Daoy (cell line): ENCODE measurements around the gene MROH7. TPM values are rescaled to one million over a fixed set of nuclear protein-coding genes. Genes with fewer than 3 reads are reported as not detected.

Experiments
- DNase-seq: peaks from one replicate; pipeline ENCODE4 v3.0.0-alpha.2; 2015; ENCODE audit warnings: low read depth
- total RNA-seq: library from RNA; depleted of rRNA; stranded (reverse); fragments of >200 nt; shearing (Covaris generic); gene quantifications from 2 replicates; pipeline ENCODE4 v1.2.3, GENCODE V29; 2014

The MROH7 gene
- total RNA-seq, 1 experiment from 2014 or later, result not detected

DNA sequence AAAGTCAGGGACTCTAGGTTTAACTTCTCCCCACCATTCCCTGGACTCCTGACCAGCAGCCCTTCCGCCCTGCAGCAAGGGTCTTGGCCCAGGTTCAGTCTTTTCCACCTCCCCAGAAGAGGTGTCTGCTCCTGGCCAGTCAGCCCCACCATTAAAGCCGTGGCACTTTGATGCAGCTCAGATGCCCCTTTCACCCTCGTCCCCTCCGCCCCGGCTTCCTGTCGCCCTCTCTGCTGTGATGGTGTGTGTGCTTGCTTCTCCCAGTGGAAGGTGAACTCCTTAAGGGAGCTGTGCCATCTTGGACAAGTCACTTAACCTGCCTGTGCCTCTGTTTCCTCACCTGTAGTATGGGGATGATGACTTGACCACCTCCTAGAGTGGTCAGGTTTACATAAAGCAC is 56.3 kb downstream of the MROH7 start:
- no peak for DNase-seq

DNA sequence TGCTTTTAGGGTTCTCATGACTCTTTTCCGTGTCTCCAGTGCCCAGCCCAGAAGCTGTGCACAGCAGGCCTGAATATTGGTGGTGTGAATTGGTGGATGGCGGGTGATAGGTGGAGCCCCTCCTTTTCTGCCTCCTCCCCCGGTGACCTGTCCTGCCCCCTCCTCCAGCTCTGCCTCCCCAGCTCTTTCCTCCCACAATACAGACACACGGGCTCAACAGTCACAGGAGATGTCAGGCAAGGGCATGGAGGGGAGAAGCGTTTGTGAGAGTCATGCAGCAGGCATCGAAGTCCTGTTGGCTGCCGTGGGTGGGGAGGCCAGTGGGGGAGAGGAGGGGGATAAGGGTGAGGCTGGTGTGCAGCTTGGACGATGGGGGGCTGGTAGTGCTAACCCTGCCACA is 56.8 kb downstream of the MROH7 start:
- DNase-seq, result no peak

DNA sequence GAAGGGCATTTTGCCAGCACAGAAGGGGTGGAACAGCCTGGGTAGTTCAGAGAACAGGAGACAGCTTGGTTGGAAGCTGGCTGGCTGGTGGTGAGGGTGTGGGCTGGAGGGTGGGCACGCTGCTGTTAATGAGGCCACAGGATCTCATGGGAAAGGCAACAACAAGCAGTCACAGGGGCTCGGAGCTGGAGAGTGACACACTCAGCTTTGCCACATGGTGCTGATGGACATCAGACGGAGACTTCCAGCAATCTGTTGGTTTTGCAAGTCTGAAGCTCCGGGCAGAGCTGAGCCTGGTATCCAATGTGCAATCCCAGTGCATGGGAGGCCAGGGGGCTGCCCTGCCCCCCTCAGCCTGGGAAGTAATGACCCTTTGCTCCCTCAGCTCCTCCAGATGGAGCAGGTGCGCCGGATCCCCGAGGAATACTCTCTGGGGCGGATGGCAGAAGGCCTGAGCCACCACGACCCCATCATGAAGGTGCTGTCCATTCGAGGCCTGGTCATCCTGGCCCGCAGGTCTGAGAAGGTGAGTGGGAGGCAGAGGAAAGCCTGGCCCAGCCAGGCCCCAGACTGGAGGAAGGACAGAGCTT is 58.4 kb downstream of the MROH7 start:
- DNase-seq, result no peak

DNA sequence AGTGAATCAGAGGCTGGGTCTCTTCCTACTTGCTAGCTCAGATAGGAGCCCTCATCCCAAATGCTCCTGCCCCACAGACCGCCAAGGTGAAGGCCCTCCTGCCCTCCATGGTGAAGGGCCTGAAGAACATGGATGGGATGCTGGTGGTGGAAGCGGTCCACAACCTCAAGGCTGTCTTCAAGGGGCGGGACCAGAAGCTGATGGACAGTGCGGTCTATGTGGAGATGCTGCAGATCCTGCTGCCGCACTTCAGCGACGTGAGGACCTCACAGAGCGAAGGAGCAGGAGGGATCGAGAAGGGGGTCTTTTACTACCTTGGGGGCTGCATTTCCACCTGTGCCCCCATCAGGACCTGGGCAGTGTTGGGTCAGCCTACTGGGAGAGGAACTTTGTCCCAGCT is 59.5 kb downstream of the MROH7 start:
- DNase-seq, result no peak

DNA sequence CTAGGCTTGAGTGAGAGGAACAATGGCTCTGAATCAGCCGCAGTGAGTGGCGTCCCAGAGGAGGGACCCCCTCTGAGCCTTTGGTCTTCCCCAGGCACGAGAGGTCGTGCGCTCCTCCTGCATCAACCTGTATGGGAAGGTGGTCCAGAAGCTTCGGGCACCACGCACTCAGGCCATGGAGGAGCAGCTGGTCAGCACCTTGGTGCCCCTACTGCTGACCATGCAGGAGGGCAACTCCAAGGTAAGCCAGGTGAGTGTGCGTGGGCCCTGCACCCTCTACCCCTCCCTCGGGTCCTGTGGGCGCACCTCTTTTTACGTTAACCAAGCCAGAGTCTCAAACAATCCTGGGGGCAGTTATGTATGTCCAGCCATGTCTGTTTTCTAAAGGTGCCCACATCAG is 60.4 kb downstream of the MROH7 start:
- DNase-seq, result no peak

DNA sequence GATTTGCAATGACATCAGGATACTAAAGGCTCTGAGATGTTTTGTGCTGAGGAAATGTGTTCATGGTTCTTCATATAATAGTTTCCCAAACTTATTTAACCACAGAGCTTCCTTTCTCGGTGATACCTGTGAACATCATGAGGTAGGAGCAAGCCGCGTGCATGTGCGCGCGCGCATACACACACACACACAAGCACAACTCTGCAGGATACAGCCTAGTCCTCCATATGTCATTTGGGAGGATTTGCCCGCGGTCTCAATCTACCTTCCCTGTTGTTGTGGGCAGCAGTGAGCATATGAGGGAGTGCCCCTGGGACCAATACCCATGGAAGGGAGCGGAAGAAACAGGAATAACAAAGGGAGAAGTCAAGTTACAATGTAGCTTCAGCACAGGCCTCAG is 61.9 kb downstream of the MROH7 start:
- DNase-seq, result no peak

DNA sequence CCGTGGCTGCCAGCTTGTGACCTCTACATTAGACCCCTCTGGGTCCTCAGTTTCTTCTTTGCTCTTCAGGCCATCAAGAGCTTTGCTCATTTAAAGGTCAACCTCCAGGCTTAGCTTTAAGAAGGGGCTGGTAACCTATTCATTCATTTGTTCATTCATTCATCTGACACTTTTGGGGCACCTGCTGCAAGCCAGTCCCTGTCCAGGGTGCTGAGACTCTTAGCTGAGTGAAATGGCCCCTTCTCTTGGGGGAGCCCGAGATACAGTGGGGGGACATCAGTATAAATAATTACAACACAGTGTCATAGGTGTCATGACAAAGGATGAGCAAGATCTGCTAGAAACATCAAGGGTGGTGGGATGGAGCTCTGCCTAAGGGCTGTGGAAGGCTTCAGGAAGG is 63.6 kb downstream of the MROH7 start:
- no peak for DNase-seq

DNA sequence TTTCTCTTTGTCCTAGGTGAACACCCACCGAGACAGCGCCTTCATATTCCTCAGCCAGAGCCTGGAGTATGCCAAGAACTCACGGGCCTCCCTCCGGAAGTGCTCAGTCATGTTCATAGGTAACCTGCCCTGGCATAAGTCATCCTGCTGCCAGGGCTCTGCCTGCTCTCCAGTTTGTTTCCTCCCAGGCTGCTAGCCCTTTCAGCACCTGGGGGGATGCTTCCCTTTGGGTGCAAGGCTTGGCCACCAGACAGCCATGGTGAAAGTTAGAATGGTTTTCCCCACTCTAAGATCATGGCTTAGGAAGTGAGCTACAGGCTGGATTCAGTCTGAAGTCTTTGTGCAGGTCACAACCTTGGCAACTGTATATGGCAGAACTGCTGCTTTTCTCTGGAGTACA is 64.8 kb downstream of the MROH7 start:
- DNase-seq, result no peak

DNA sequence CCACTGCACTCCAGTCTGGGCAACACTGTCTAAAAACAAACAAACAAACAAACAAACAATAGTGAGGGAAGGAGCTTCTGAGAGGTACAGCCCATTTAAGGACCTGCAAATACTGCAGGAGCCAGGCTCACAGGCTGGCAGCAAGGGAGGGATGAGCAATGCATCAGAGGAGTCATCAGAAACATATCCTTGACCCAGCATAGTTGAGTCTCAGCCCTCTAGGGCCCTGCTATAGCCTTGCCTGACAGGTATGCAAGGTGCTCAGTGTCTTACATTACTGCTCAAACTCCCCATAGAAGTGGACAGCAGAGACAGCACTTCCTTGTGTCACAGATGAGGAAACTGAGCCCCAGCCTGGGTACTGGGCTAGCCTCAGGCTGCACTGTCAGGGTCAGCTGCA is 66.8 kb downstream of the MROH7 start:
- DNase-seq, result no peak

DNA sequence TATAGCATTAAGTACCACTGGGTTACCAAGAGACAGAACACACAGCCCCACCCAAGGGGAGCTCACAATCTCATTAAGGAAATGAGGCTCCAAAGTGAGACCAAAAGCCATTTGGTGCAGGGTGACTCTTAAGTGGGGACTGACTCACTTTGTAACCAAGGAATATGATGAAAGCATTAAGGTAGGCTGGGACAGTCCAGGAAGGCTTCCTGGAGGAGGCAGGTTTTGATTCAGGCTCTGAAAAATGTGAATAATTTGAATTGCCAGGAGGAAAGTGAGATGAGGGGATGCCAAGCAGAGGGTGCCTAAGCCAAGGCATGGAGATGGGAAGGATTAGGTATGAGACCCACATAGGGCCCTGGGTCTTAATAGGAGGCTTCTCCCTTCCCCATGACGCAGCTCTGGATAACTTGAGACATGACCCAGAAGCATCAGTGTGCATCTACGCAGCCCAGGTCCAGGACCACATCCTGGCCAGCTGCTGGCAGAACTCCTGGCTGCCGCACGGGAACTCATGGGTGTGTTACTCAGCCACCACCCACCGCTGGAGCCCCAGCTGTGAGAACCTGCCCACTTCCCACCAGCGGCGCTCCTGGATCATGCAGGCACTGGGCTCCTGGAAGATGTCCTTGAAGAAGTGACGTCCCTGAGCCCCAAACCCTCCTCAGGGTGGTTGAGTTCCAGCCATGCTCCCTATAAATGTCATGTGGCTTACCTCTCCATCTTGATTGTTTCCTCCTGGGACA is 68.1 kb downstream of the MROH7 start:
- DNase-seq, result peak; percentile 71

DNA sequence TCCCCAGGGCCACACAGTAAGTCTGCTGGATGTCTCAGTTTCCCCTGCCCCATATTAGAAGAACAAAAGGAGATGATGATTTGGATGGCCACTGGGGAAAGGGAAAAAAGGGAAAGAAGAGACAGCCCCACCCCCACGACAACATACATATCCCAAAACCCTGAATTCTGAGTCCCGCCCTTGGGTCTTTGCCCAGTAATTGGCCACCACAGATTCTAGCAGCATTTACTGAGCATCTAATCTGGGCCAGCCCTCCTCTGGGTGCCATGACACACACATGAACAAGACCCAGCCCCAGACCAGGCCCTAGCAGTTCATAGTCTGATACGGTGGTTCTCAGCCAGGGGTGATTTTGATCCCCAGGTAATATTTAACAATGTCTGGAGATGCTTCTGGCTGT is 68.8 kb downstream of the MROH7 start:
- no peak for DNase-seq

DNA sequence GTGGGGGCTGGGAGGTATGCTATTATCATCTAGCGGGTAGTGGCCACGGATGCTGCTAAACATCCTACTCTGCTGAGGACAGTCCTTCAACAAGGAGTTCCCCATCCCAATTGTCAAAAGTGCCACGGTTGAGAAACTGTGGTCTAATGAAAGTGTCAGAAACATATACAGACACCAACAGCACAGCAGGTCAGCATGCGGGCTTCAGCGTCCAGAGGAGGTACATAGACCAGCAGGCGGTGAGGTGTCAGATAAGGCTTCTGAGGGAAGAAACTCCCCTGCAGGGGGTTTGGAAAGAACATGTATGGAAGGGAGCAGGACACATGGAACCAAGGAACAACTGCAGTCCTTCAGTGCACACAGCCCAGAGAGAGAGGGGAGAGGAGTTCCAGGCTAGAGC is 69.3 kb downstream of the MROH7 start:
- no peak for DNase-seq

DNA sequence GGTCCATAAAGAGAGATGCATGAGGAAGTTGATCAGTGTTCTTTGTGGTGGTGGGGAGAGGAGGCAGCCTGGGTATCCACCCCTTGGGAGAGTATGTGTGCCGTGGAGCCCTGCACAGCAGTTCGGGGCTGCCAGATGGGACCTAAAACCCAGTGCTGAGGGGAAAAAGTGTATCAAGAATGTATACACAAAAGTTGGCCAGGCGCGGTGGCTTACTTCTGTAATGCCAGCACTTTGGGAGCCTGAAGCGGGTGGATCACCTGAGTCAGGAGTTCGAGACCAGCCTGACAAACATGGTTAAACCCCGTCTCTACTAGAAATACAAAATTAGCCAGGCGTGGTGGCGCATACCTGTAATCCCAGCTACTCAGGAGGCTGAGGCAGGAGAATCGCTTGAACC is 70.0 kb downstream of the MROH7 start:
- no peak for DNase-seq

DNA sequence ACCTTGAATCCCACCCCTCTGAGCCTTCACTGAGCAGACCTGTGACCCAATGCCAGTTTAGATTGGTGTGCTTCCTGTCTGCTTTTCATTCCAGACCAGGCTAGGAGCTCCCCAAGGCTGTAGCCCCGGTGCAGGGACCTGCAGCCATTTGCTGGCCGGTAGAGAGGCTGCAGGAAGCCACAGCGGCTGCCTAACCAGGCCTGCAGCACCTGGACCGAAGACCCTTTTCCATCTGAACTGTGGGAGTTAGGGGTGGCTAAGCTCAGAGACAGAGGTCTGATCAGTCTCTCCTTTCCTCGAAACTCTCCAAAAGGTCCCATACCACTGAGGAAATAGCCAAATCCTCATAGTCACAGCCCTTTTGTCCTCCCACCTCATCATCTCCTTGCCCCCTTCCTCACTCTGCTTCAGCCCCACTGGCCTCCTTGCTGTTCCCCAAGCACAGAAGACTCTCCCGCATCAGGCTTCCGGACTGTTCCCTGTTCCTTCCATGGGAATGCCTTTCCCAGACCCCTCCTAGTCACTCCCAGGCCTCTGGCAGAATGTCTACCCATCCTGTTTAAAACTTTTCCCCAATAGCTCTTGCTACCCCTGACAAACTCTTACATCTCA is 73.4 kb downstream of the MROH7 start:
- no peak for DNase-seq

DNA sequence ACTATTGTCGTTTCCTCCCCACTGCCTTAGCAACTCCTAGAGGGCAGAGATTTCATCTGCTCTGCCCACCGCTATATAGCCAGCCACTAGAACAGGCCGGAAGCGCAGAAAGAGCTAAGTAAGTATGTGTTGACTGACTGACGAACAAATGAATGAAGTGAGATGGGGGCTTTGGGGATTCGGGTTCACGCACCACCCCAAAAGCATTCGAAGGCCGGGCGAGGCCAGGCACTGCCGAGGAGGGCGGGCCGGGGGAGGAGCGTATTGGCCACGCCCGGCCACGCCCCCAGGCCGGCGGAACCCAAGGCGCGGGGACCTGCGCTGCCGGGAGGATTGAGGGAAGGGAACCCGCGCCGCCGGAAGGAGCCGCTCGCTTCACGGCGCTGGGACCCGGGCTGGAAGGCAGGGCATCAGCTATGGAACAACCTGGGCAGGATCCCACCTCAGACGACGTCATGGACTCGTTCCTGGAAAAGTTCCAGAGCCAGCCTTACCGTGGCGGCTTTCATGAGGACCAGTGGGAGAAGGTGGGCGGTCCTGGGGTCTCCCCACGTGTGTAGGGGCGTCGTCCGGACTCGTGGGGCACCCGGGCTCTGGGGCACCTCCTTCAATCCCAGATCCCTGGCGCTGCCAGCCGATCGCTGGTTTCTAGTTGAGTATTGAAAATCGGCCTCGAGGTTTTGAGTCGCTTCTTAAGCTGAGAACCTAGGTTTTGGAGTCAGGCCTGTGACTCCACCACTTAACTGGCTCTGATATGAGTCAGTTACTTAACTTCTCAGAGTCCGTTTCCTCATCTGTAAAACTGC is 74.1 kb downstream of the MROH7 start, which contains the start of gene TTC4:
TTC4 (plus strand) TSS at position 369 of the 806 bp plus-strand sequence; CDS start at position 417, 48 bp downstream.
- DNase-seq, result peak; percentile 92

DNA sequence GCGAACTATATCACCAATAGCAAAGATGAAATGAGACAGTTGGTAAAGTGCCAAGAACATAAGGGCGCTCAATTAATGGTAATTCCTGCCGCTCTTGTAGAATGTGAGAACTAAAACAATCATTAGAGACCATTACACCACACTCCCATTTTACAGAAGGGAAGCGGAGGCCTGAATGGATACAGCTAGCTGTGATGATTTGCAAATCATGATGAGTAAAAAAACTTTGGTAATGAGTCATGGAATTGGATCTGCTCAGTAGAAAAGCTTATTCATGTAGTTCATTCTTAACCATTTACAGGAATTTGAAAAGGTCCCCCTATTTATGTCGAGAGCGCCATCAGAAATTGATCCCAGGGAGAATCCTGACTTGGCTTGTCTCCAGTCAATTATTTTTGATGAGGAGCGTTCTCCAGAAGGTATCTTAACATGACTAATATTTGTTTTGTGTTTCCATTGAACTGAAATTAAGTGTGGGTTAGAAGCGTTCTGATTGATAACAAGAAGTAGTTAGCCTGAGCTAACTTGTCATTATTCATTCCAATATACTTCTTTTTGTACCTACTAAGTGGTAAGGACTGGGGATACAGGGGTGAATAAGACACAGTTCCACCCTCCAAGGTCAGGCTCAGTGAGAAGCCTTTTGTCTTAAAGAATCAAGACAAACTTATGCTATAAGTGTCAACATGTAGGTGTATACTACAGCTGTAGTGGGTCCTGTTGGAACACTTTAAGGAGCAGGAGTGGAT is 74.9 kb downstream of the MROH7 start:
- DNase-seq, result peak; percentile 60

DNA sequence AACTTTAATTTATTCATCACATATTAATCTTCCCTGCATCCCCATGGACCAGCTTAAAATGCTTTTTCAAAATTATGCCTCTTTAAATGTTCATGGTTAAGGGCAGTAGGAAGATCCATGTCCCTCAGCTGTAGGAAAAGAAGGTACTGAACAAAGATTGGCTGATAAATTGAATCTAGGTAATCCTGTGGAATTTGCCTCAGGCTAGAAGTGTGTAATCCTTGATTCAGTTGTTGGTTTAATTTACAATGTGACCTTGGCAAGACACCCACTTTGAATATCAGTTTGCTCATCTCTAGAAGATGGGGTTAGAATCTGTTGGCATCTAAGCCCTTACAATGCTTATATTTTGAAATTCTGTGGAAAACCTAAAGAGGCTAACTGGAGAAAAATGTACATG is 80.1 kb downstream of the MROH7 start:
- no peak for DNase-seq

DNA sequence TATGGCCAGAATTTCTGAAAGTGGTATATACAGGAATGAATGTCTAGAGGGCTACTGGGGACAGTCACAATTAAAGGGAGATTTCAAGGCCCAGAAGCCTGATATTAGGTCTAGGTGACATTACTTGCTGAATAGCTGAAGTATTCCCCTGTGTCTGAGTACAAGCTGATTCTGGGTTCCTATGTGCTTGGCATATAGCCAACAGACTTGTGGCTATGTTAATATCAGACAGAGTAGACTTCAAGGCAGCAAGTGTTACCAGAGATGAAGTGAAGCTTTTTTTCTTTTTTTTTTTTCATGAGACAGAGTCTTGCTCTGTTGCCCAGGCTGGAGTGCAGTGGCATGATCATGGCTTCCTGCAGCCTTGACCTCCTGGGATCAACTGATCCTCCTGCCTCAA is 82.4 kb downstream of the MROH7 start:
- DNase-seq, result no peak

DNA sequence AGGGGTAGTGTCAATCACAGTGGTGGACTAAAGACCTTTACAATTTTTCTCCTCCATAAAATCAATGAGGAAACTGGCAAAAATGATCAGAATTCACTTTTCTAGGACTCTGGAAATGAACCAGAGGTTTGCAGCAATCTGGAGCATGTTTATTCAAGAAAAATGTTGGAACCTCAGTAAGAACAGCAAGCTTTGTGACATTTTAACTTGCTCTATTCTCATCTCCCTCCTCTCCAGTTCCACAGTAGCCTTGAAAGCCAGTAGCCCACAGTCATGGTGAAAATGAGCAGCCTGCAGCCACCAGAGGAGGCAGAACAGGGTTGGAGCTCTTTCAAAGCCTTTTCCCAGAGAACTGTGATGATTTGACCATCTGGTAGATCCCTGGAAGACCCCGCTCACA is 83.2 kb downstream of the MROH7 start:
- DNase-seq, result no peak

DNA sequence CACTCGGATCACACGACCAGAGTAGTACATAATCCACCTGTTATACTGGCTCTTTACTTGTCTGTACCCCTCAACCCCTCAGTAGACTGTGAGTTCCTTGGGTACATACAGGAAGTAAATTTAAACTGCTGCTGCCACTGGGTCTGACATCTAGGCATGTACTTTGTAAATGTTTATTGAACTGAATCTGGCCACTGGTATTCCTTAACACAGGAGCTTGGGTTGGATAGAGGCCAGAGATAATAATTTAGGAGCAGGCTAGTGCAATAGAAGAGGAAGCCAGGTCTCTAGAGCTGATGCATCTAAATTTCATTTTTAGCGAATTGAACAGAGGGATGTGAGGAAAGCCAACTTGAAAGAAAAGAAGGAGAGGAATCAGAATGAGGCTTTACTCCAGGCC is 86.4 kb downstream of the MROH7 start:
- DNase-seq, result no peak

DNA sequence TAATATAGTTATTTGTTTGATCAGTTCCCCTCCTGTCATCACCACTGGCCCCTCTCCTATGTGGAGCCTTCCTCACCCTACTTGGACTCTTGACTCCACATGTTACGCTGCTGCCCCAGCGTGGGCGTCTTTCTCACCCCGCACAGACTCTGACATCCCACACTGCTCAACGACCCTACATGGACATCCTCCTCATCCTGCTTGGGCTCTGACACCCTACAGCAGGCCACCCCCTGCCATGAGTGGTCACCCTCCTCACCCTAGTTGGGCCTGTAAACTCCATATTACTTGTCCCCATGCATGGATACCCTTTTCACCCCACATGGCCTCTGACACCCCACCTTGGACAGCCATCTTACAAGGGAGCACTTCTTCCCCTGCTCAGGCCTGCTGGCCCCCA is 95.1 kb downstream of the MROH7 start:
- no peak for DNase-seq

DNA sequence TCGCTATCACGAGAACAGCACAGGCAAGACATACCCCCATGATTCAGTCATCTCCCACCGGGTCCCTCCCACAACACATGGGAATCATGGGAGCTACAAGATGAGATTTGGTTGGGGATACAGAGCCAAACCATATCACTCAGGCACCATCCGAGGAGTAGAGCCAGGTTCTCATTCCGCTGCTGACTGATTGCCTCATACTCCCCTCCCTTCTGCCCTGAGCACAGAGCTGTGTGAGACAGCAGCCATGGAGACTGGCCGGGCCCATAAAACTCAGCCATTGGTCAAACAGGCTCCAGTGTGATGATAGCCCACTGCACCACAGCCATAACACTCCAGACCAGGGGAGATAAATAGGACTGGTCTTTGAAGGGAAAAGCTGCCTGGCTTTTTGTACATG is 96.7 kb downstream of the MROH7 start:
- DNase-seq, result no peak
